ENCODE results near the gene PEMT. TPM values are rescaled to one million over a fixed set of nuclear protein-coding genes. Genes with fewer than 3 reads are reported as not detected.

The PEMT gene
- total RNA-seq, 1 donor from 2014 or later: 31.1 TPM

DNA sequence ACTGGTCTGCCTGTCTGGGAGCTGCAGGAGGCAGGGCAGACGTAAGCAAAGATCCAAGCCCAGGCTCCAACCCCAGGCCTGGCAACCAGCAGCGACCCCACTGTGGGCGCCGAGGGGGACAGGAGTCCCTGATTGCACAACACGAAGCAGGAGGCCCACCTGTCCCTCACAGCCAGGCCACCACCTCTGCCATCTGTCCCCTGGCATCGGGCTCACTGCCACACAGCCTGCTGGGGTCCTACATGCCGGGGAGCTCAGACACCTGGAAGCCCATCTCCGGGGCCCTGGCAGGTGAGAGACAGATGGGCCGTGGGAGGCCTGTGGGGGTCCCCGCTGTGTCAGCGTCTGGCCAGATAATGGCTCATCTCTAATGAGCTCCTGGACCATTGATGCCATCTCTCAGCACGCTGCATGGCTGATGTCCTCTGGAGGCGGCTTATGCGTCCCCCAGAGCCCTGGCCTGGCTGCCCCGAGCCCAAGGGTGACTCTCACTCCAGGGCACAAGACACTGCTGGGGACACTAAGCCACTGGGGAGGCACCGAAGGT lies 84.0 kb downstream of the PEMT start:
- DNase-seq (ENCODE audit: low spot score): peak; percentile 92
- Mint-ChIP-seq H3K9me3 (ENCODE audit: low read depth) (no peaks in the 10 kb centered on the region), H3K4me1 (ENCODE audit: low read depth) (peaks cover 5% of the 10 kb centered on the region), H3K27me3 (ENCODE audit: low read depth) (peaks cover 4% of the 10 kb centered on the region), H3K36me3 (ENCODE audit: low read depth) (peaks cover 1% of the 10 kb centered on the region), H3K4me3 (ENCODE audit: unreplicated experiment) (no peak overlapping the region), H3K27ac (ENCODE audit: unreplicated experiment) (no peak overlapping the region)
- TF ChIP-seq, protein P1, sequence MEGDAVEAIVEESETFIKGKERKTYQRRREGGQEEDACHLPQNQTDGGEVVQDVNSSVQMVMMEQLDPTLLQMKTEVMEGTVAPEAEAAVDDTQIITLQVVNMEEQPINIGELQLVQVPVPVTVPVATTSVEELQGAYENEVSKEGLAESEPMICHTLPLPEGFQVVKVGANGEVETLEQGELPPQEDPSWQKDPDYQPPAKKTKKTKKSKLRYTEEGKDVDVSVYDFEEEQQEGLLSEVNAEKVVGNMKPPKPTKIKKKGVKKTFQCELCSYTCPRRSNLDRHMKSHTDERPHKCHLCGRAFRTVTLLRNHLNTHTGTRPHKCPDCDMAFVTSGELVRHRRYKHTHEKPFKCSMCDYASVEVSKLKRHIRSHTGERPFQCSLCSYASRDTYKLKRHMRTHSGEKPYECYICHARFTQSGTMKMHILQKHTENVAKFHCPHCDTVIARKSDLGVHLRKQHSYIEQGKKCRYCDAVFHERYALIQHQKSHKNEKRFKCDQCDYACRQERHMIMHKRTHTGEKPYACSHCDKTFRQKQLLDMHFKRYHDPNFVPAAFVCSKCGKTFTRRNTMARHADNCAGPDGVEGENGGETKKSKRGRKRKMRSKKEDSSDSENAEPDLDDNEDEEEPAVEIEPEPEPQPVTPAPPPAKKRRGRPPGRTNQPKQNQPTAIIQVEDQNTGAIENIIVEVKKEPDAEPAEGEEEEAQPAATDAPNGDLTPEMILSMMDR (IDR thresholded peaks at IDR 0.05): no peak

DNA sequence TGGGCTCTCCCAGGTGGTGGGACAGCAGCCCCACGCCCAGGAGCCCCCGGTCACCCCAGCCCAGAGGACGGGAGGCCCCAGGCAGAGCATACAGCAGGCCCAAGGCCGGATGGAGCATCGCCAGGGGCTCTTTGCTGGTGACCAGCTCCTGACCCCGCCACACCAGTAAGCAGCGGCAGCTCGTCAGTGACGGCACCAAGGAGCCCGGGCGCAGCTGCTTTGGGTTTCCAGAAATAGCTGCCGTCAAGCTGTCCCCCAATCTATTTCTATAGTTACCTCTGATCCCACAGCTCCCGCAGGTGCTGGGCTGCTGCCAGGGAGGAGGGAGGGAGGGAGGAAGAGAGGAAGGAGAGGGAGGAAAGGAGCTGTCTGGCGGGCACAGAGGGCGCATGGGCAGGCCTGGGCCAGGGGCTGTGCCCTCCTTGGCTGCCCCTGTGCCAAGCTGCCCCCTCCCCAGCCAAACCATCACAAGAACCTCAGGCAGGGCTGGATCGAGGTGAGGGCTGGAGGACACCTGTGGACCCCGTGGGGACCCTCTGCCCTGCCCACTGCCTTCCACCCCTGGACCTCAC lies 84.5 kb downstream of the PEMT start:
- TF ChIP-seq, protein P1 (IDR thresholded peaks at IDR 0.05): no peak
- H3K27ac Mint-ChIP-seq (ENCODE audit: unreplicated experiment): no peak overlapping the region
- H3K9me3 Mint-ChIP-seq (ENCODE audit: low read depth): no peaks in the 10 kb centered on the region
- no peak overlapping the region for H3K4me3 Mint-ChIP-seq (ENCODE audit: unreplicated experiment)
- H3K27me3 Mint-ChIP-seq (ENCODE audit: low read depth): peaks cover 4% of the 10 kb centered on the region
- peaks cover 3% of the 10 kb centered on the region for H3K4me1 Mint-ChIP-seq (ENCODE audit: low read depth)
- H3K36me3 Mint-ChIP-seq (ENCODE audit: low read depth): peaks cover 1% of the 10 kb centered on the region
- no peak for DNase-seq (ENCODE audit: low spot score)

DNA sequence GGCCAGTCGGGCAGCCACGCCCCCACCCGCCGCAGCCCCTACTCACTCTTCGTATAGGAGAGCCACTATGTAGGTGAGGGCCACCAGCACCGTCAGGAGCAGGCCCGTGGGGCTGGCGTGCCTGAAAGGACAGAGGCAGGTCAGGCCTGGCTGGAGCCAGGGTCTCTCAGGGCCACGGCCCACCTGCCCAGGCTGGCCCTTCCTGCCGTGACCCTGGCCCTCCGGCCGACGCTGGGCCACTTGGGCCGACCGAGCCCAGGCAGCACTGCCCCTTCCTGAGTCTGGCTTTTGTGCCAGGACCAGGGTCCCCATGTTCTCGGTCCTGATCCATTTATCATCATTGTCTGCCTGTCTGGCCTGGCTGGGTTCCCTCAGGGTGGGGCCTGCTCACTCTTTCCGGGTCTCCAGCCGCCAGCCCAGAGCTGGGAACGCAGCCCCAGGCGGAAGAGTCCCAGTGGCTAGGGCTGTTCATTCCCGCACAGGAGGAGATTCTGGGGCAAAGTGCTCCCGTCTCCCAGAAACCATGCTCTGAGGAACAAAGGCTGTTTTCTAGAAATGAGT lies 85.2 kb downstream of the PEMT start:
- H3K4me1 Mint-ChIP-seq (ENCODE audit: low read depth): no peaks in the 10 kb centered on the region
- TF ChIP-seq, protein P1 (IDR thresholded peaks at IDR 0.05): no peak
- H3K27ac Mint-ChIP-seq (ENCODE audit: unreplicated experiment): no peak overlapping the region

DNA sequence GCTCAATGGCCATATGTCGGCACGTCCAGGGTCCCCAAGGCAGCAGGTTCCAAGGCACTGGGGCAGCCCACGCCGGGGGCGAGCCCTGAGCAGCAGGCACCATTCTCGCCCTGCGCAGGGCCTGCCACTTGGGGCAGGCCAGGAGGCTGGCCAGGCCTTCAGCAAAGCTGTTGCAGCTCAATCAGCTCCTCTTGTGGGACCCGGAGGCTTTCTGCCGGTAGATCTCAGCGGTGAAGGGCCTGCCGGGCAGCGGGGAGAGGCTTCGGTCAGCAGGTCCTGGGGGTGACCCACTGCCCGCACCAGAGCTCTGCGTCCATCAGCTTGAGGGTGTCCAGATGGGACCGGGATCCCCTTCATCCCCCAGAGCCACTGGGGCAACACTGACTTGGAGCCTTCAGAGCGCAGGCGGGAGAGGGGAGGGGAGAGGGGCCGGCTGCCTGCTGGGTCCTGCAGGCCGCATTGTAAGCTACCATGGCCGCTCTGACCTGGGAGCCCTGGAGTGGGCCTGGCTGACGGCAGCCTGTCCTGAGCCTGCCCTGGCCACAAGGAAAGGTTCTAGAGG lies 85.8 kb downstream of the PEMT start:
- Mint-ChIP-seq H3K27me3 (ENCODE audit: low read depth) (peaks cover 4% of the 10 kb centered on the region), H3K9me3 (ENCODE audit: low read depth) (no peaks in the 10 kb centered on the region), H3K4me3 (ENCODE audit: unreplicated experiment) (no peak overlapping the region), H3K4me1 (ENCODE audit: low read depth) (no peaks in the 10 kb centered on the region), H3K27ac (ENCODE audit: unreplicated experiment) (no peak overlapping the region), H3K36me3 (ENCODE audit: low read depth) (peaks cover 1% of the 10 kb centered on the region)
- TF ChIP-seq, protein P1 (IDR thresholded peaks at IDR 0.05): no peak
- DNase-seq (ENCODE audit: low spot score): no peak

More for the DNA sequence above, 85.2 kb downstream of the PEMT start:
- DNase-seq (ENCODE audit: low spot score): no peak
- peaks cover 1% of the 10 kb centered on the region for H3K36me3 Mint-ChIP-seq (ENCODE audit: low read depth)
- peaks cover 4% of the 10 kb centered on the region for H3K27me3 Mint-ChIP-seq (ENCODE audit: low read depth)
- H3K9me3 Mint-ChIP-seq (ENCODE audit: low read depth): no peaks in the 10 kb centered on the region
- no peak overlapping the region for H3K4me3 Mint-ChIP-seq (ENCODE audit: unreplicated experiment)

DNA sequence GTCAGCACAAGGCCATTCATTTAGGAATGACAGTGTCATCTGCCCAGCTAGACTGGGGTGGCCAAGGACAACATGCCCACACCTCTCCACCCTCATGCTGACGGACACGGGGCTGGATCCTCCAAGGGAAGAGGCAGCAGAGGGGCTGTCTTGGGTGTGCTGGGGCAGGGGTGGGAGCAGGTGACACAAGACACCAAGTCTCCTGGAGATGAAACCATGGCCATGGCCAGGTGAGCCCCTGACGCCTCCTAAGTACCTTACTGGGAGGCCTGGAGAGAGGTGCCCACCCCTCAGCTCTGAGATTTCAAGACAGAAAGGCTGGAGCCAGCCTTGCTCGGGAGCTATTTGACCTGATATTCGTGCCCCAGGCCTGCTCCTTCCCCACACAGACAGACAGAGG lies 86.4 kb downstream of the PEMT start:
- H3K9me3 Mint-ChIP-seq (ENCODE audit: low read depth): no peaks in the 10 kb centered on the region
- DNase-seq (ENCODE audit: low spot score): no peak
- TF ChIP-seq, protein P1 (IDR thresholded peaks at IDR 0.05): no peak
- H3K36me3 Mint-ChIP-seq (ENCODE audit: low read depth): peaks cover 1% of the 10 kb centered on the region
- no peaks in the 10 kb centered on the region for H3K4me1 Mint-ChIP-seq (ENCODE audit: low read depth)
- no peak overlapping the region for H3K4me3 Mint-ChIP-seq (ENCODE audit: unreplicated experiment)
- no peak overlapping the region for H3K27ac Mint-ChIP-seq (ENCODE audit: unreplicated experiment)
- H3K27me3 Mint-ChIP-seq (ENCODE audit: low read depth): peaks cover 4% of the 10 kb centered on the region

All from chondrocyte (in vitro differentiated cells).